GM23338 (cell line): ENCODE data around the gene TOM1L2. TPM values are rescaled to one million over a fixed set of nuclear protein-coding genes. Genes with fewer than 3 reads are reported as not detected.

Experiments
- ATAC-seq: fragments of 200-7000 bp; cut with Tn5 transposase; 3 replicates; pipeline ENCODE4 v1.9.1; 2020
- DNase-seq: peaks from one replicate; pipeline ENCODE4 v3.0.0-alpha.2; 2015; ENCODE audit warnings: low spot score
- H2AFZ ChIP-seq: fragments of 200-600 bp; sonication (generic); 2 replicates; pipeline ENCODE4 v1.8.0; 2016; ENCODE audit warnings: antibody characterized with exemption, mild to moderate bottlenecking, moderate library complexity
- H3F3A ChIP-seq: fragments of 200-600 bp; sonication (generic); replicated peaks from 2 replicates; pipeline ENCODE4 v1.8.0; 2017; ENCODE audit warnings: antibody characterized with exemption, mixed run types, low read depth
- H3K27ac ChIP-seq: fragments of 200-600 bp; sonication (generic); 2 replicates; pipeline ENCODE4 v1.6.1; 2016; ENCODE audit warnings: low read depth
- H3K27me3 ChIP-seq: fragments of 200-600 bp; sonication (generic); 2 replicates; pipeline ENCODE4 v1.8.0; 2016; ENCODE audit warnings: mild to moderate bottlenecking, mixed run types, moderate library complexity; ENCODE audit not compliant: insufficient read depth
- H3K36me3 ChIP-seq: fragments of 200-600 bp; sonication (generic); 2 replicates; pipeline ENCODE4 v1.8.0; 2016; ENCODE audit warnings: mild to moderate bottlenecking; ENCODE audit not compliant: insufficient read depth
- H3K4me1 ChIP-seq: fragments of 200-600 bp; sonication (generic); 2 replicates; pipeline ENCODE4 v1.8.0; 2016; ENCODE audit warnings: mild to moderate bottlenecking, moderate library complexity; ENCODE audit not compliant: insufficient read depth
- H3K4me2 ChIP-seq: fragments of 200-600 bp; sonication (generic); 2 replicates; pipeline ENCODE4 v1.7.1; 2017; ENCODE audit warnings: mixed run types
- H3K4me3 ChIP-seq: fragments of 200-600 bp; sonication (generic); 2 replicates; pipeline ENCODE4 v1.6.1; 2016; ENCODE audit warnings: mixed run types
- H3K79me2 ChIP-seq: fragments of 200-600 bp; sonication (generic); replicated peaks from 2 replicates; pipeline ENCODE4 v1.8.0; 2017; ENCODE audit warnings: mild to moderate bottlenecking; ENCODE audit not compliant: insufficient read depth
- H3K9me2 ChIP-seq: fragments of 200-600 bp; sonication (generic); 2 replicates; pipeline ENCODE4 v1.8.0; 2017; ENCODE audit not compliant: insufficient read depth
- H4K20me1 ChIP-seq: fragments of 200-600 bp; sonication (generic); replicated peaks from 2 replicates; pipeline ENCODE4 v1.8.0; 2017; ENCODE audit warnings: mild to moderate bottlenecking; ENCODE audit not compliant: insufficient read depth
- H3K27ac Mint-ChIP-seq: 2 replicates; pipeline ENCODE4 v1.8.0; 2020; ENCODE audit warnings: inconsistent platforms, mild to moderate bottlenecking, moderate library complexity, mixed read lengths
- H3K27me3 Mint-ChIP-seq: 3 replicates; pipeline ENCODE4 v1.8.0; 2022; ENCODE audit warnings: low read depth, mild to moderate bottlenecking, moderate library complexity, mixed read lengths, inconsistent platforms; ENCODE audit not compliant: insufficient read depth, poor library complexity
- H3K36me3 Mint-ChIP-seq: 3 replicates; pipeline ENCODE4 v1.8.0; 2021; ENCODE audit warnings: low read depth, mild to moderate bottlenecking, inconsistent platforms, moderate library complexity, mixed read lengths
- H3K4me1 Mint-ChIP-seq: 3 replicates; pipeline ENCODE4 v1.8.0; 2020; ENCODE audit warnings: mild to moderate bottlenecking, inconsistent platforms, mixed read lengths
- H3K4me3 Mint-ChIP-seq: 3 replicates; pipeline ENCODE4 v1.8.0; 2021; ENCODE audit warnings: moderate library complexity, mild to moderate bottlenecking, inconsistent platforms, mixed read lengths
- H3K9me3 Mint-ChIP-seq: 3 replicates; pipeline ENCODE4 v1.8.0; 2020; ENCODE audit warnings: moderate library complexity, mild to moderate bottlenecking, inconsistent platforms, mixed read lengths
- CREB1 ChIP-seq: fragments of 250-450 bp; sonication (Bioruptor Pico); IDR thresholded peaks from 2 replicates; pipeline ENCODE4 v1.5.0; 2020; ENCODE audit warnings: low read depth, mild to moderate bottlenecking, moderate library complexity
- CTCF ChIP-seq, 2 experiments: fragments of 200-600 bp in 1 of 2; sonication (generic) in 1 of 2; conservative IDR thresholded peaks; 2 replicates each; pipeline versions ENCODE4 v1.5.1 to v1.6.1; 2016 to 2017; ENCODE audit warnings: antibody characterized with exemption in 2 of 2, low read depth in 2 of 2, mild to moderate bottlenecking in 2 of 2, moderate library complexity in 1 of 2
- EZH2 ChIP-seq: fragments of 200-600 bp; sonication (generic); IDR thresholded peaks from one replicate; pipeline ENCODE4 v1.8.0; 2017; ENCODE audit warnings: antibody characterized with exemption, mild to moderate bottlenecking, low read depth; ENCODE audit not compliant: unreplicated experiment
- EZH2phosphoT487 ChIP-seq: fragments of 200-600 bp; sonication (generic); IDR thresholded peaks from one replicate; pipeline ENCODE4 v1.8.1; 2018; ENCODE audit warnings: antibody characterized with exemption; ENCODE audit not compliant: unreplicated experiment
- JUNB ChIP-seq: IDR thresholded peaks from one replicate; pipeline ENCODE4 v1.6.1; 2016; ENCODE audit warnings: antibody characterized with exemption; ENCODE audit not compliant: unreplicated experiment
- NANOG ChIP-seq: IDR thresholded peaks from 2 replicates; pipeline ENCODE4 v1.6.1; 2016; ENCODE audit warnings: antibody characterized with exemption, borderline replicate concordance
- POLR2AphosphoS5 ChIP-seq: IDR thresholded peaks from 2 replicates; pipeline ENCODE4 v1.6.1; 2016; ENCODE audit warnings: antibody characterized with exemption, low read depth
- REST ChIP-seq: IDR thresholded peaks from one replicate; pipeline ENCODE4 v1.6.1; 2018; ENCODE audit warnings: antibody characterized with exemption; ENCODE audit not compliant: unreplicated experiment
- STAT1 ChIP-seq: IDR thresholded peaks from one replicate; pipeline ENCODE4 v1.6.1; 2016; ENCODE audit warnings: antibody characterized with exemption; ENCODE audit not compliant: unreplicated experiment
- ZNF114 ChIP-seq: fragments of 250-450 bp; sonication (Bioruptor Pico); IDR thresholded peaks from 2 replicates; pipeline ENCODE4 v1.5.0; 2020; ENCODE audit warnings: mild to moderate bottlenecking, moderate library complexity
- ZNF331 ChIP-seq: fragments of 250-450 bp; sonication (Bioruptor Pico); IDR thresholded peaks from 2 replicates; pipeline ENCODE4 v1.5.0; 2020; ENCODE audit warnings: low read depth, mild to moderate bottlenecking, moderate library complexity
- polyA plus RNA-seq: library from polyadenylated mRNA; unstranded; fragments of >200 nt; fragmentation: Nextera tagmentation; extraction: Ambion mirVana; gene quantifications from 2 replicates; pipeline ENCODE4 v1.2.1, GENCODE V29; 2016
- total RNA-seq: library from RNA; depleted of rRNA; stranded (reverse); fragments of >200 nt; shearing (Covaris generic); gene quantifications from 2 replicates; pipeline ENCODE4 v1.2.3, GENCODE V29; 2014
- TF ChIP-seq, protein P1 (sequence below): IDR thresholded peaks from 2 replicates; pipeline ENCODE4 v1.6.1; 2016; ENCODE audit warnings: antibody characterized with exemption
- TF ChIP-seq, protein P2 (sequence below): fragments of 250-450 bp; sonication (Bioruptor Pico); IDR thresholded peaks from 2 replicates; pipeline ENCODE4 v1.5.0; 2020; ENCODE audit warnings: mild to moderate bottlenecking, moderate library complexity

Gene TOM1L2
- total and polyA plus RNA-seq, 2 experiments from 2014 or later: 3.3 TPM

DNA sequence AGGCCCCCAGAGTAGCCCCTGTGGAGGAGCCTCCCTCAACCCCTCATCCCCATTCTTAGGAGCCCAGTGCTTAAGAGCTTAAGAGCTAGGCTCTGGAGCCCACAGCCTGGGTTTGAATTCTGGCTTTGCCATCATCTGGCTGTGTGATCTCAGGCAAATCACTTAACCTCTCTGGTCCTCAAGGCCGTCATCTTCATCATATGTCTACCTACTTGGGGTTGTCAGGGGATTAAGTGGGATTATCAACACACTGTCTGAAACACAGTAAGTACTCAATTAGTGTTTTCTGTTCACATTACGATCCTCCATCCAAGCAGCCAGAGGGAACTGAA, 140.2 kb downstream of the TOM1L2 start:
- H3K36me3 ChIP-seq: no peaks in the 10 kb centered on the region
- Mint-ChIP-seq H3K4me1 (peaks cover 45% of the 10 kb centered on the region), H3K27me3 (peaks cover 19% of the 10 kb centered on the region), H3K27ac (peak overlapping the region; percentile 48), H3K4me3 (no peak overlapping the region), H3K9me3 (no peaks in the 10 kb centered on the region), H3K36me3 (peaks cover 45% of the 10 kb centered on the region)
- no peak overlapping the region for H2AFZ ChIP-seq
- no peak overlapping the region for H3K4me2 ChIP-seq
- no peaks in the 10 kb centered on the region for H3K9me2 ChIP-seq
- H3K4me3 ChIP-seq: no peak overlapping the region
- DNase-seq (no peak), ATAC-seq (no peak)
- H3K27me3 ChIP-seq: no peaks in the 10 kb centered on the region
- peaks cover 83% of the 10 kb centered on the region for H3K79me2 ChIP-seq
- TF ChIP-seq ZNF114 (CRISPR knock-in tag) (no peak), REST (no peak), ZNF331 (CRISPR knock-in tag) (no peak), EZH2 (no peak), CREB1 (CRISPR knock-in tag) (no peak), POLR2AphosphoS5 (no peak), CTCF (conservative IDR thresholded peaks at IDR 0.05; ENCODE audit: low read depth in 2 of 2) (no peak), JUNB (no peak), EZH2phosphoT487 (no peak), STAT1 (no peak), NANOG (no peak)
- TF ChIP-seq, protein P1, sequence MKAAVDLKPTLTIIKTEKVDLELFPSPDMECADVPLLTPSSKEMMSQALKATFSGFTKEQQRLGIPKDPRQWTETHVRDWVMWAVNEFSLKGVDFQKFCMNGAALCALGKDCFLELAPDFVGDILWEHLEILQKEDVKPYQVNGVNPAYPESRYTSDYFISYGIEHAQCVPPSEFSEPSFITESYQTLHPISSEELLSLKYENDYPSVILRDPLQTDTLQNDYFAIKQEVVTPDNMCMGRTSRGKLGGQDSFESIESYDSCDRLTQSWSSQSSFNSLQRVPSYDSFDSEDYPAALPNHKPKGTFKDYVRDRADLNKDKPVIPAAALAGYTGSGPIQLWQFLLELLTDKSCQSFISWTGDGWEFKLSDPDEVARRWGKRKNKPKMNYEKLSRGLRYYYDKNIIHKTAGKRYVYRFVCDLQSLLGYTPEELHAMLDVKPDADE: no peak
- TF ChIP-seq, protein P2, sequence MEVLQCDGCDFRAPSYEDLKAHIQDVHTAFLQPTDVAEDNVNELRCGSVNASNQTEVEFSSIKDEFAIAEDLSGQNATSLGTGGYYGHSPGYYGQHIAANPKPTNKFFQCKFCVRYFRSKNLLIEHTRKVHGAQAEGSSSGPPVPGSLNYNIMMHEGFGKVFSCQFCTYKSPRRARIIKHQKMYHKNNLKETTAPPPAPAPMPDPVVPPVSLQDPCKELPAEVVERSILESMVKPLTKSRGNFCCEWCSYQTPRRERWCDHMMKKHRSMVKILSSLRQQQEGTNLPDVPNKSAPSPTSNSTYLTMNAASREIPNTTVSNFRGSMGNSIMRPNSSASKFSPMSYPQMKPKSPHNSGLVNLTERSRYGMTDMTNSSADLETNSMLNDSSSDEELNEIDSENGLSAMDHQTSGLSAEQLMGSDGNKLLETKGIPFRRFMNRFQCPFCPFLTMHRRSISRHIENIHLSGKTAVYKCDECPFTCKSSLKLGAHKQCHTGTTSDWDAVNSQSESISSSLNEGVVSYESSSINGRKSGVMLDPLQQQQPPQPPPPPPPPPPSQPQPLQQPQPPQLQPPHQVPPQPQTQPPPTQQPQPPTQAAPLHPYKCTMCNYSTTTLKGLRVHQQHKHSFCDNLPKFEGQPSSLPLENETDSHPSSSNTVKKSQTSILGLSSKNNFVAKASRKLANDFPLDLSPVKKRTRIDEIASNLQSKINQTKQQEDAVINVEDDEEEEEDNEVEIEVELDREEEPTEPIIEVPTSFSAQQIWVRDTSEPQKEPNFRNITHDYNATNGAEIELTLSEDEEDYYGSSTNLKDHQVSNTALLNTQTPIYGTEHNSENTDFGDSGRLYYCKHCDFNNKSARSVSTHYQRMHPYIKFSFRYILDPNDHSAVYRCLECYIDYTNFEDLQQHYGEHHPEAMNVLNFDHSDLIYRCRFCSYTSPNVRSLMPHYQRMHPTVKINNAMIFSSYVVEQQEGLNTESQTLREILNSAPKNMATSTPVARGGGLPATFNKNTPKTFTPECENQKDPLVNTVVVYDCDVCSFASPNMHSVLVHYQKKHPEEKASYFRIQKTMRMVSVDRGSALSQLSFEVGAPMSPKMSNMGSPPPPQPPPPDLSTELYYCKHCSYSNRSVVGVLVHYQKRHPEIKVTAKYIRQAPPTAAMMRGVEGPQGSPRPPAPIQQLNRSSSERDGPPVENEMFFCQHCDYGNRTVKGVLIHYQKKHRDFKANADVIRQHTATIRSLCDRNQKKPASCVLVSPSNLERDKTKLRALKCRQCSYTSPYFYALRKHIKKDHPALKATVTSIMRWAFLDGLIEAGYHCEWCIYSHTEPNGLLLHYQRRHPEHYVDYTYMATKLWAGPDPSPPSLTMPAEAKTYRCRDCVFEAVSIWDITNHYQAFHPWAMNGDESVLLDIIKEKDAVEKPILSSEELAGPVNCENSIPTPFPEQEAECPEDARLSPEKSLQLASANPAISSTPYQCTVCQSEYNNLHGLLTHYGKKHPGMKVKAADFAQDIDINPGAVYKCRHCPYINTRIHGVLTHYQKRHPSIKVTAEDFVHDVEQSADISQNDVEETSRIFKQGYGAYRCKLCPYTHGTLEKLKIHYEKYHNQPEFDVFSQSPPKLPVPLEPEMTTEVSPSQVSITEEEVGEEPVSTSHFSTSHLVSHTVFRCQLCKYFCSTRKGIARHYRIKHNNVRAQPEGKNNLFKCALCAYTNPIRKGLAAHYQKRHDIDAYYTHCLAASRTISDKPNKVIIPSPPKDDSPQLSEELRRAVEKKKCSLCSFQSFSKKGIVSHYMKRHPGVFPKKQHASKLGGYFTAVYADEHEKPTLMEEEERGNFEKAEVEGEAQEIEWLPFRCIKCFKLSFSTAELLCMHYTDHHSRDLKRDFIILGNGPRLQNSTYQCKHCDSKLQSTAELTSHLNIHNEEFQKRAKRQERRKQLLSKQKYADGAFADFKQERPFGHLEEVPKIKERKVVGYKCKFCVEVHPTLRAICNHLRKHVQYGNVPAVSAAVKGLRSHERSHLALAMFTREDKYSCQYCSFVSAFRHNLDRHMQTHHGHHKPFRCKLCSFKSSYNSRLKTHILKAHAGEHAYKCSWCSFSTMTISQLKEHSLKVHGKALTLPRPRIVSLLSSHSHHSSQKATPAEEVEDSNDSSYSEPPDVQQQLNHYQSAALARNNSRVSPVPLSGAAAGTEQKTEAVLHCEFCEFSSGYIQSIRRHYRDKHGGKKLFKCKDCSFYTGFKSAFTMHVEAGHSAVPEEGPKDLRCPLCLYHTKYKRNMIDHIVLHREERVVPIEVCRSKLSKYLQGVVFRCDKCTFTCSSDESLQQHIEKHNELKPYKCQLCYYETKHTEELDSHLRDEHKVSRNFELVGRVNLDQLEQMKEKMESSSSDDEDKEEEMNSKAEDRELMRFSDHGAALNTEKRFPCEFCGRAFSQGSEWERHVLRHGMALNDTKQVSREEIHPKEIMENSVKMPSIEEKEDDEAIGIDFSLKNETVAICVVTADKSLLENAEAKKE (CRISPR knock-in tag): no peak
- H3K27ac ChIP-seq: no peak overlapping the region
- peaks cover 18% of the 10 kb centered on the region for H3K4me1 ChIP-seq
- no peaks in the 10 kb centered on the region; the same call in 1 of the 2 replicates for H3F3A ChIP-seq
- peaks cover 66% of the 10 kb centered on the region for H4K20me1 ChIP-seq
